ENCODE results near the gene BANK1.

Gene BANK1

DNA sequence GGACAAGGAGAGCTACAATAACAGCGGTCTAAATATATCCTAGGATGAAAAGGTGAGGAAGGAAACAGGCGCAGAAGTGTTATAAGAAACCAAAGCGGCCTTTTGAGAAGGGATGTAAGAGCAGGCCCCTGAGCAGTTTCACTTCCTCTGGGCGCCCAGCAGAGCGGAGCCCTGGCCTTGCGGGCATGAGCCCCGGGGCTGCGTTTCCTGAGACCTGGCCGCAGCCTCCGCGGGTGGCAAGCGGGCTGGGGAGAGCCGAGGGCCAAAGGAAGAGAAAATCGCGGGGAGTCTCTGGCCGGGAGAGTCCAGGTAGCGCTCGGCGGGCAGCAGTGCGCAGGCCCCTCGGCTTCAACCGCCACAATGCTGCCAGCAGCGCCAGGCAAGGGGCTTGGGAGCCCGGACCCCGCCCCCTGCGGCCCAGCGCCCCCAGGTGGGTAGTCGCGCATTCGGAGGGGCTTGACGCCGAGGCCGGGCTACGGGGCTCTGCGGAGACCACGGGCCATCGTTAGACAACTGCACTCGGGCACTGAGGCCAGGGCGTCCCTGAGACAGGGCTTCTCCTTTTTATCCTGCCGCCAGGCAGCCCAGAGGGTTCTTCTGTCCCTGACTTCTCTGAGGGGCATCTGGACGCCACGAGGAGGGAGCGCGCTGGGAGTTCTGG is at the start of gene BANK1:
TSS of gene BANK1 (plus strand) at position 210 of the 661 bp plus-strand sequence. CDS start at position 361, 151 bp downstream.
- no peak for DNase-seq

GRCh38 chr4:101753721-101754120 is 36.8 kb upstream of the BANK1 start:
- no peak for DNase-seq

DNA sequence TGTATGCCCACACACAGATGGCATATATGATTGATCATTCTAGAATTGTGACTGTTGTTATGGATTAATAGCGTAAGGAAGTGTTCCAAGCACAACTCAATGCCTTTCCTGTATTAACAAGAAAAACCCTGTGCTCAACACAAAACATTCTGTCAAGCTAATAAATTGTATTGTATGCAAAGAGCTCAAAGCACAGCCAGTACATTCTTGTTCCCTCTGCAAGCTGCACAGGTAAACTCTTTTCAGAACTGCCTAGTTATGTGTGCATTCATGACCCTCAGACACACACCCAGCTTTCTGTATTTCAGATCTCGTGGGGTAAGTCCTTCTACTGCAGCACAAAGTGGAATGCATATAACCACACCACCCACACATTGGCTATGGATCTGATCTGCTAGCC is 34.3 kb upstream of the BANK1 start:
- DNase-seq: no peak

DNA sequence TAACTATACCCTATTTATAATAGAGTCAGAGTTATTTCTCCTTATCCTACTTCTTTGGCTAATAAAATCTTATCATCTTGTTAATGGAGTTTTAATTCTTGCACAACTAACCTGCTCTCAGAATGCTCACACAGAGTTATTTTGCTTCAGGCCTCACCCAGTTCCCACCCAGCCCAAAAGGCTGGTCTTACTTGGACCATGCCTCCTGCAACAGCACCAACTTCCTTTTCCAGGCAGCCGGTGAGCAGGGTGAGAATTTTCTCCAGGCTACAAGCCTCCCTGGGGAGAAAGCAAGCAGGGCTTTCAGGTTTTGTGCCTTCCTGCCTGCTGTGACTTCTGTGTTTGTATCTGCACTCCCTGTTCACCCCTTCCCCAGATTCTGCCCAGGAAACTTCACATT is 29.1 kb upstream of the BANK1 start:
- DNase-seq: no peak

DNA sequence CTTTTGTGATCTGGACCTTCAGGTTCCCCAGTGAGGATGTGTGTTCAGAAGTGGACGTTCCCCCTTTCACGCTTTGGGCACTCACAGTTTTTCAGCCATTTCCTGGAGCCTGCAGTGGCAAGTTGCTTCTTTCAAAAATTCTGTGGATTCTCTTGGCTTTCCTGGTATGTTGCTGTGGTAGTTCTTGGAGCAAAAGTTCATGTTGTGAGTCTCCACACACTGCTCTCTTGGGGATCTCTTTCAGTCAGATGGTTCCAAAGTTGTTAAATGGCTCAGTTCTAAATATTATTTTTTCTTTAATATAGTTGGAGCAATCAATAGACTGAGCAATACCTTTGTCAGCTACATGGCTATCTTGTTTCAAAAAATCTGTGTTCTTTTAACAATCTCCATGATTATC is 28.5 kb upstream of the BANK1 start:
- no peak for DNase-seq

DNA sequence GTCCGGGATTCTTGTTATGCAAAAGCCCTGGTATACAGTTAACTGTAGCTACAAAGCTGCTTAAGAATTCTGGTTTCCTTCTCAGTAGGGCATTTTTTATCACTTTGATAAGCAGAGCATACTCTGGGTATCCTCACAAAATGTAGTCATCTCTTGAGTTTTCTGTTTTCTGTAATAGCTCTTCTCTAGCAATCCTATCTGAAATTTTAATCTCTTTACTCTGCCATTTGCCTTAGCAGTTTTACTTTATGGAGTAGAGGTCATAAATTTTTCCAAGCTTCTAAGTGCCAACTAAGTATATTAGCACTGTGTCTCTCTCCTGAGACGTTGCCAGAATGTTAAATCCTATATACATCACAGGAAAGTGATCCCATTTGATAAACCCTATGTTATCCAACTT is 28.0 kb upstream of the BANK1 start:
- no peak for DNase-seq

GRCh38 chr4:101763576-101763975 is 27.0 kb upstream of the BANK1 start:
- DNase-seq: no peak

DNA sequence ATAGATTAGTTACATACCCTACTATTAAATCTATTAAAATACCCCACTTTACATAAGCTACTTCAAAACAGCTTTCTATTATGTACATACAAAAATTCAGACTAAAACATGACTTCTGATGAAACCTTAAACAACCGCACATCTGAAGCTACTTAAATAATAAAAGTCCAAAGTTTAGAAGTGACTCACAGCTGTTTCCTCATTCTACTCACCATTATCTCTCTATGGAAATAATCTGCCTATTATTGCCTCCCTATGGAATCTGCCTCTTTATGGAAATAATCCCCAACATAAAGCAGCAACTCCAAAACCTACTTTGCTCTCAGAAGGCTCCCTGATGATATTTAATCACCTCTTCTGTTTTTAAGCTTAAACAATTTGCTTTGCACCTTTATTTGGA is 15.7 kb upstream of the BANK1 start:
- DNase-seq: no peak

GRCh38 chr4:101777431-101777830 is 13.1 kb upstream of the BANK1 start:
- no peak for DNase-seq

- no peak for DNase-seq
Observed at GRCh38 chr4:101780284-101780683, 10.2 kb upstream of the BANK1 start.

DNA sequence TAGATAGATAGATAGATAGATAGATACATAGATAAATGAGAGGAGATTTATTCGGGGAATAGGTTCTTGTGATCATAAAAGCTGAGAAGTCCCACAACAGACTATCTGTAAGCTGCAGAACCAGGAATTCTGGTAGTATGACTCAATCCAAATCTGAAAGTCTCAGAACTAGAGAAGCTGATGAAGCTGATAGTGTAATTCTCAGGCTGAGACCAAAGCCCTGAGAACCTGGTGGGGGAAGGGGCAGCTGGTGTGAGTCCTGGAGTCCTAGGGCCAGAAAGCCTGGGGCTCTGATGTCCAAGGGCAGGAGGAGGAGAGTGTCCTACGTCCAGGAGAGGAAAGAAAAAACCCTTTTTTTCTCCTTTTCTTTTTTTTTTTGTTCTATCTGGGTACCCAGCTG is 8.0 kb upstream of the BANK1 start:
- no peak for DNase-seq

- DNase-seq: no peak
Observed at GRCh38 chr4:101784957-101785356, 5.6 kb upstream of the BANK1 start.

GRCh38 chr4:101785486-101785885 is 5.0 kb upstream of the BANK1 start:
- no peak for DNase-seq

DNA sequence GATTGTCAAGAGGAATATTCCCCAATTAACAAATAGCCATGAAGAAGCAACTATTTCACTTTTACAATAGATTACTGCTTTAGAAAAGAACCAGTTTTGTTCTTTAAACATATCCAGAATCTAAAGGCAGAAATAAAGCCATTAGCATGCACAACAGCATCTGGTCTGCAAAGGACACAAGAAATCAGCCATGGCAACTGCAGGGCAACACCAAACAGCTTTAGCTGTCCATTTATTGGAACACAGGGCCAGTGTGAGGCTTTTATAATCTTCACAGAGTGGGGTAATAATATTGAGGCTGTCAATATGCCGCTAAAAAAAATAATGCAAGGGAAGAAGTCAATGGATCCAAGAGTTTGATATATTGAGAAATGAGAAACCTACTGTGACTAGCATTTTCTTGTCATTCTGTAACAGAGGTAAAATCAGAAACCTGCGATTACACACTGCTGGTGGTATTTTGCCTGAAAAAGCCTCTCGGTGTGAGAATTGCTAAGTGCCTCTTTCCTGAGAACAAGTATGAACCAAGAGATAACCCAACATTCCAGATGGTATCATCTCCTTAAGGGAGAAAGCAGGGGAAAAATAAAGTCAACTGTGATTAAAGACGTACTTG is 2.7 kb upstream of the BANK1 start:
- no peak for DNase-seq

DNA sequence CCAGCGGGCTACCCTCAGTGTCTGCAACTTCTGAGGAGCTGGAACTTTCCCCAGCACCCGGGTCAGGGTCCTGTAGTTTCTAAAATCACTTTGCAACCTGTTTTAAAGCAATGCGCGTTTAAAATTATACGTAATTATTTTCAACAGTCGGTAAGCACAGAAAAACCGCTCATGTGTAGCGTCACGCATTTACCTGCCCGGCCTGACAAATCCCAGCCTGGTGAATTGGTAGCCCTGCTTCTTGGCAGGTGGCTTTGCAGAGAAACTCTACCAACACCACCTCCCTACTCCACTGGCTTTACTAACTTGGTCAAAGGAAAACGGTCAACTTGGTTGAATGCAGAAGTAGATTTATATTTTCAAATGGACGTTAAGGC is 640 bp downstream of the BANK1 start:
- DNase-seq: no peak

GRCh38 chr4:101792056-101792590 is 1.6 kb downstream of the BANK1 start:
- DNase-seq: no peak

- no peak for DNase-seq
Observed at GRCh38 chr4:101793397-101793796, 2.9 kb downstream of the BANK1 start.

- no peak for DNase-seq
Observed at GRCh38 chr4:101794806-101795205, 4.3 kb downstream of the BANK1 start.

GRCh38 chr4:101795704-101796103 is 5.2 kb downstream of the BANK1 start:
- DNase-seq: no peak

DNA sequence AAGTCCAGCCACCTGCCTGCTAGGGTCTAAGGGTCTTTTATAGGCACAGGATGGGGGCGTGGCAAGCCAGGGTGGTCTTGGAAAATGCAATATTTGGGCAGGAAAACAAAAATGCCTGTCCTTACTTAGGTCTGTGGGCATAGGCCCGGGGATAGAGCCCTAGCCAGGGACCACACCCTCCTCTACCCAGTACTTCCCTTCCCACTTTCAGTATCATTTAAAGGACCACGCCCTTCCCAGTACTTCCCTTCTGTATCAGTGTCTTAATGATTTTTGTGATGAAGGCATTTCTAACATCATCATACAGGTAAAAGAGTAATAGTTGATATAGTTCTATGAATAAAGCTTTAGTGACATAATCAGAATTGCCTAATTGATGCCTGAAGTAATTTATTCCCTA is 11.4 kb downstream of the BANK1 start:
- no peak for DNase-seq

DNA sequence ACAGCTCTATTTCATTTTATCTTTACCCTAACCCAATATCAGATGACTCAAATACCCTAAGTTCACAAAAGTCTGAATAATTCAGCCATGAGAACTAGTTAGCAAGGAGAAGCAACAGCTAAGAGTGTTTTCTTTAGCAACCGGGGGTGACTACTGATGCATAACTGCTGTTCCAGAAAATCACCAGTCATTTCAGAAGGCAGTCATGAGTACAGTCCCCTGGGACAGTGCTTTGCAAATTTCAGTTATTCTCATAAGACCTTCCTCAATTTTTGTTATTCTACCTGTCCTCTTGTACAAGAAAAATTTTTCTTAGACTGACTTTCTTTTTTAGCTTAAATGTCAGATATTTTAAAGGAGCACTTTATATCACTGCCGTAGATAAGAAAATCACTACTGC is 16.4 kb downstream of the BANK1 start:
- no peak for DNase-seq

GRCh38 chr4:101807351-101807750 is 16.8 kb downstream of the BANK1 start:
- DNase-seq: no peak

GRCh38 chr4:101813604-101814003 is 23.1 kb downstream of the BANK1 start:
- DNase-seq: no peak

- DNase-seq: no peak
Observed at GRCh38 chr4:101818362-101818761, 27.8 kb downstream of the BANK1 start.

GRCh38 chr4:101823864-101824263 is 33.3 kb downstream of the BANK1 start:
- no peak for DNase-seq

Data from DMS79 treated with DMSO at 0.1 percent for 48 hours (cell line).